K562 (cell line): ENCODE results near the gene FES. TPM values are rescaled to one million over a fixed set of nuclear protein-coding genes. Genes with fewer than 3 reads are reported as not detected.

Experiments used
- CXXC5 ChIP-seq: fragments of 250-450 bp; sonication (Bioruptor Pico); IDR thresholded peaks from 2 replicates; pipeline ENCODE4 v1.8.0; 2022; ENCODE audit warnings: inconsistent platforms, mild to moderate bottlenecking, moderate library complexity
- ERF ChIP-seq: fragments of 450-650 bp; formaldehyde crosslinking; IDR thresholded peaks from 2 replicates; pipeline ENCODE4 v1.4.0; 2020; ENCODE audit warnings: mild to moderate bottlenecking, mixed read lengths
- ETV1 ChIP-seq: fragments of 450-650 bp; conservative IDR thresholded peaks from 2 replicates; pipeline ENCODE4 v1.6.1; 2016; ENCODE audit warnings: missing genetic modification characterization, control low read depth, low read depth, missing compliant biosample characterization
- HDAC8 ChIP-seq: fragments of 450-650 bp; IDR thresholded peaks from 2 replicates; pipeline ENCODE4 v1.6.1; 2016; ENCODE audit warnings: mild to moderate bottlenecking, missing genetic modification characterization, moderate library complexity, missing compliant biosample characterization
- KLF16 ChIP-seq: IDR thresholded peaks from 2 replicates; pipeline ENCODE4 v1.6.1; 2016; ENCODE audit warnings: antibody characterized with exemption
- MIER1 ChIP-seq: fragments of 450-650 bp; IDR thresholded peaks from 2 replicates; pipeline ENCODE4 v1.6.1; 2016; ENCODE audit warnings: antibody characterized with exemption, mild to moderate bottlenecking, low read depth
- MYBL2 ChIP-seq, 2 experiments: fragments of 450-650 bp in 1 of 2; sonication (generic) in 1 of 2; formaldehyde crosslinking in 1 of 2; IDR thresholded peaks; 2 replicates each; pipeline versions ENCODE4 v1.6.1 to v1.8.1; 2017 to 2022; ENCODE audit warnings: borderline replicate concordance in 1 of 2, inconsistent platforms in 1 of 2, low read depth in 1 of 2, mild to moderate bottlenecking in 1 of 2, missing genetic modification reagents in 1 of 2, moderate library complexity in 1 of 2
- NFATC3 ChIP-seq: fragments of 450-650 bp; IDR thresholded peaks from 2 replicates; pipeline ENCODE4 v1.6.1; 2017; ENCODE audit warnings: mild to moderate bottlenecking
- NFRKB ChIP-seq: fragments of 450-650 bp; IDR thresholded peaks from 2 replicates; pipeline ENCODE4 v1.6.1; 2016; ENCODE audit warnings: low read depth
- NRF1 ChIP-seq, 2 experiments: fragments of 450-650 bp; IDR thresholded peaks in 1 of 2; conservative IDR thresholded peaks in 1 of 2; 2 replicates each; pipeline ENCODE4 v1.6.1; 2014; ENCODE audit warnings: mild to moderate bottlenecking in 2 of 2
- PHB2 ChIP-seq: fragments of 450-650 bp; IDR thresholded peaks from 2 replicates; pipeline ENCODE4 v1.6.1; 2017; ENCODE audit warnings: low read depth
- POLR2A ChIP-seq: fragments of 450-650 bp; conservative IDR thresholded peaks from 2 replicates; pipeline ENCODE4 v1.6.1; 2016
- SMARCB1 ChIP-seq: IDR thresholded peaks from 2 replicates; pipeline ENCODE4 v1.6.1; 2011; ENCODE audit warnings: improper control_type of control experiment, low read depth; ENCODE audit not compliant: insufficient read length
- ZFP30 ChIP-seq: fragments of 250-450 bp; sonication (Bioruptor Pico); IDR thresholded peaks from 2 replicates; pipeline ENCODE4 v1.8.0; 2022; ENCODE audit warnings: moderate library complexity, mild to moderate bottlenecking, inconsistent platforms, borderline replicate concordance
- ZNF217 ChIP-seq: sonication (generic); formaldehyde crosslinking; IDR thresholded peaks from 2 replicates; pipeline ENCODE4 v1.8.0; 2022; ENCODE audit warnings: mild to moderate bottlenecking, missing genetic modification reagents
- ZNF589 ChIP-seq: fragments of 200-800 bp; sonication (Bioruptor generic); IDR thresholded peaks from 2 replicates; pipeline ENCODE4 v1.6.1; 2016; ENCODE audit warnings: low read depth, missing genetic modification characterization, missing compliant biosample characterization
- ZNF780A ChIP-seq: fragments of 250-450 bp; sonication (Bioruptor Pico); IDR thresholded peaks from 2 replicates; pipeline ENCODE4 v1.5.0; 2021; ENCODE audit warnings: mild to moderate bottlenecking
- polyA plus RNA-seq, 8 experiments: library from polyadenylated mRNA; depleted of rRNA in 4 of 8; stranded (reverse) in 5 of 8; unstranded in 3 of 8; fragments of >200 nt; fragmentation: Nextera tagmentation in 2 of 8; fragmentation: Illumina TruSeq in 1 of 8; extraction: Ambion mirVana in 2 of 8; extraction: Trizol in 1 of 8; gene quantifications; 2 replicates each; pipeline versions ENCODE4 v1.2.1 to v1.2.3, GENCODE V29; 2011 to 2014; ENCODE audit warnings: inconsistent platforms in 1 of 8, missing spikeins in 1 of 8
- total RNA-seq, 7 experiments: library from RNA; depleted of rRNA in 6 of 7; stranded (reverse); fragments of >200 nt in 6 of 7; fragmentation: Illumina TruSeq in 2 of 7; extraction: Trizol in 2 of 7; gene quantifications; 2 replicates each; pipeline versions ENCODE4 v1.2.1 to v1.2.3, GENCODE V29; 2011 to 2021; ENCODE audit warnings: low replicate concordance in 1 of 7
- TF ChIP-seq, protein P1 (sequence below), 2 experiments: fragments of 450-650 bp; IDR thresholded peaks; 2 replicates each; pipeline ENCODE4 v1.6.1; 2016
- TF ChIP-seq, protein P2 (sequence below): sonication (generic); formaldehyde crosslinking; IDR thresholded peaks from 2 replicates; pipeline ENCODE4 v1.8.1; 2023; ENCODE audit warnings: mild to moderate bottlenecking, missing genetic modification reagents
- TF ChIP-seq, protein P3 (sequence below): fragments of 250-450 bp; sonication (Bioruptor Pico); IDR thresholded peaks from 2 replicates; pipeline ENCODE4 v1.5.0; 2021
- TF ChIP-seq, protein P4 (sequence below): fragments of 450-650 bp; IDR thresholded peaks from 2 replicates; pipeline ENCODE4 v1.6.1; 2016; ENCODE audit warnings: missing biosample characterization, missing genetic modification characterization
- TF ChIP-seq, protein P5 (sequence below): IDR thresholded peaks from 2 replicates; pipeline ENCODE4 v1.6.1; 2016; ENCODE audit warnings: missing genetic modification characterization, missing compliant biosample characterization

The FES gene
- total and polyA plus RNA-seq, 9 of the 15 experiments (the other 6 are each of a cell fraction or from before 2014, with no cell fraction given): 0.38 to 2.6 (median 0.82) TPM

DNA sequence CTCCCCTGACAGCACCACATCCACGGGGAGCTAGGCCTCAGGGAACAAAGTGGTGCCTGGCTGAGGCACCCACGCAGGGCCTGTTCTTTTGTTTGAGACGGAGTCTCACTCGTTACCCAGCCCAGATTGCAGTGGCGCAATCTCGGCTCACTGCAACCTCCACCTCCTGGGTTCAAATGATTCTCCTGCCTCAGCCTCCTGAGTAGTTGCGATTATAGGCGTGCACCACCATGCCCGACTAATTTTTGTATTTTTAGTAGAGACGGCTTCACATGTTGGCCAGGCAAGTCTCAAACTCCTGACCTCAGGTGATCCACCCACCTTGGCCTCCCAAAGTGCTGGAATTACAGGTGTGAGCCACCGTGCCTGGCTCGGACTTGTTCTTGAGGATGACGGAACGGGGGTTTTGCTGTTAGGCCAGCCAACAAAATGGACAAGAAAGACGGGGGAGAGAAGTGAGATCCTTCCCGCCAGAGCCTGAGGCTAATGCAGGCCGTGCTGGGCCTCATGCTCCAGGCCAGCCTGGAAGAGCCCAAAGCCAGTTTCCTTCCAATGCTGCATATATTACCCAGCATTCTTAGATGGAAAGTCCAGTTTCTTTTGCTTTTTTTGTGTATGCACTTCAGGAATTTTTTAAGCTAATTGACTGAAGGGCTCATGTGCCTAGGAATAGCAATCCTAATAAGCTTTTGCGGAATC is 44.0 kb upstream of the FES start (continued):
- TF ChIP-seq, protein P1, sequence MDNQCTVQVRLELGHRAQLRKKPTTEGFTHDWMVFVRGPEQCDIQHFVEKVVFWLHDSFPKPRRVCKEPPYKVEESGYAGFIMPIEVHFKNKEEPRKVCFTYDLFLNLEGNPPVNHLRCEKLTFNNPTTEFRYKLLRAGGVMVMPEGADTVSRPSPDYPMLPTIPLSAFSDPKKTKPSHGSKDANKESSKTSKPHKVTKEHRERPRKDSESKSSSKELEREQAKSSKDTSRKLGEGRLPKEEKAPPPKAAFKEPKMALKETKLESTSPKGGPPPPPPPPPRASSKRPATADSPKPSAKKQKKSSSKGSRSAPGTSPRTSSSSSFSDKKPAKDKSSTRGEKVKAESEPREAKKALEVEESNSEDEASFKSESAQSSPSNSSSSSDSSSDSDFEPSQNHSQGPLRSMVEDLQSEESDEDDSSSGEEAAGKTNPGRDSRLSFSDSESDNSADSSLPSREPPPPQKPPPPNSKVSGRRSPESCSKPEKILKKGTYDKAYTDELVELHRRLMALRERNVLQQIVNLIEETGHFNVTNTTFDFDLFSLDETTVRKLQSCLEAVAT (IDR thresholded peaks at IDR 0.05): peak in 1 of 2 experiments; percentile 68; a peak in 1 of 4 replicates
- TF ChIP-seq, protein P2, sequence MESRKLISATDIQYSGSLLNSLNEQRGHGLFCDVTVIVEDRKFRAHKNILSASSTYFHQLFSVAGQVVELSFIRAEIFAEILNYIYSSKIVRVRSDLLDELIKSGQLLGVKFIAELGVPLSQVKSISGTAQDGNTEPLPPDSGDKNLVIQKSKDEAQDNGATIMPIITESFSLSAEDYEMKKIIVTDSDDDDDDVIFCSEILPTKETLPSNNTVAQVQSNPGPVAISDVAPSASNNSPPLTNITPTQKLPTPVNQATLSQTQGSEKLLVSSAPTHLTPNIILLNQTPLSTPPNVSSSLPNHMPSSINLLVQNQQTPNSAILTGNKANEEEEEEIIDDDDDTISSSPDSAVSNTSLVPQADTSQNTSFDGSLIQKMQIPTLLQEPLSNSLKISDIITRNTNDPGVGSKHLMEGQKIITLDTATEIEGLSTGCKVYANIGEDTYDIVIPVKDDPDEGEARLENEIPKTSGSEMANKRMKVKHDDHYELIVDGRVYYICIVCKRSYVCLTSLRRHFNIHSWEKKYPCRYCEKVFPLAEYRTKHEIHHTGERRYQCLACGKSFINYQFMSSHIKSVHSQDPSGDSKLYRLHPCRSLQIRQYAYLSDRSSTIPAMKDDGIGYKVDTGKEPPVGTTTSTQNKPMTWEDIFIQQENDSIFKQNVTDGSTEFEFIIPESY (CRISPR knock-in tag): peak; percentile 63; the same call in 1 of the 2 replicates
- TF ChIP-seq HDAC8 (tag) (no peak), NFATC3 (no peak), MIER1 (no peak), ZNF780A (CRISPR knock-in tag) (no peak), NFRKB (0 out of 2 replicates have a peak, but pooled peaks have one; percentile 20), ERF (CRISPR knock-in tag) (no peak), PHB2 (no peak), POLR2A (no peak), MYBL2 (IDR thresholded peaks at IDR 0.05; ENCODE audit: low read depth) (no peak), MYBL2 (CRISPR knock-in tag; IDR thresholded peaks at IDR 0.05; ENCODE audit: borderline replicate concordance) (no peak), CXXC5 (CRISPR knock-in tag) (no peak), NRF1 (conservative IDR thresholded peaks at IDR 0.05 in 1 of 2, IDR thresholded peaks at IDR 0.05 in 1 of 2) (no peak), ZNF217 (no peak), SMARCB1 (no peak), ETV1 (tag) (no peak), ZFP30 (no peak), ZNF589 (CRISPR knock-in tag) (no peak), KLF16 (no peak)
- TF ChIP-seq, protein P3, sequence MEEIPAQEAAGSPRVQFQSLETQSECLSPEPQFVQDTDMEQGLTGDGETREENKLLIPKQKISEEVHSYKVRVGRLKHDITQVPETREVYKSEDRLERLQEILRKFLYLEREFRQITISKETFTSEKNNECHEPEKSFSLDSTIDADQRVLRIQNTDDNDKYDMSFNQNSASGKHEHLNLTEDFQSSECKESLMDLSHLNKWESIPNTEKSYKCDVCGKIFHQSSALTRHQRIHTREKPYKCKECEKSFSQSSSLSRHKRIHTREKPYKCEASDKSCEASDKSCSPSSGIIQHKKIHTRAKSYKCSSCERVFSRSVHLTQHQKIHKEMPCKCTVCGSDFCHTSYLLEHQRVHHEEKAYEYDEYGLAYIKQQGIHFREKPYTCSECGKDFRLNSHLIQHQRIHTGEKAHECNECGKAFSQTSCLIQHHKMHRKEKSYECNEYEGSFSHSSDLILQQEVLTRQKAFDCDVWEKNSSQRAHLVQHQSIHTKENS (CRISPR knock-in tag): no peak
- TF ChIP-seq, protein P4, sequence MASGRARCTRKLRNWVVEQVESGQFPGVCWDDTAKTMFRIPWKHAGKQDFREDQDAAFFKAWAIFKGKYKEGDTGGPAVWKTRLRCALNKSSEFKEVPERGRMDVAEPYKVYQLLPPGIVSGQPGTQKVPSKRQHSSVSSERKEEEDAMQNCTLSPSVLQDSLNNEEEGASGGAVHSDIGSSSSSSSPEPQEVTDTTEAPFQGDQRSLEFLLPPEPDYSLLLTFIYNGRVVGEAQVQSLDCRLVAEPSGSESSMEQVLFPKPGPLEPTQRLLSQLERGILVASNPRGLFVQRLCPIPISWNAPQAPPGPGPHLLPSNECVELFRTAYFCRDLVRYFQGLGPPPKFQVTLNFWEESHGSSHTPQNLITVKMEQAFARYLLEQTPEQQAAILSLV: 0 out of 2 replicates have a peak, but pooled peaks have one; percentile 9
- TF ChIP-seq, protein P5, sequence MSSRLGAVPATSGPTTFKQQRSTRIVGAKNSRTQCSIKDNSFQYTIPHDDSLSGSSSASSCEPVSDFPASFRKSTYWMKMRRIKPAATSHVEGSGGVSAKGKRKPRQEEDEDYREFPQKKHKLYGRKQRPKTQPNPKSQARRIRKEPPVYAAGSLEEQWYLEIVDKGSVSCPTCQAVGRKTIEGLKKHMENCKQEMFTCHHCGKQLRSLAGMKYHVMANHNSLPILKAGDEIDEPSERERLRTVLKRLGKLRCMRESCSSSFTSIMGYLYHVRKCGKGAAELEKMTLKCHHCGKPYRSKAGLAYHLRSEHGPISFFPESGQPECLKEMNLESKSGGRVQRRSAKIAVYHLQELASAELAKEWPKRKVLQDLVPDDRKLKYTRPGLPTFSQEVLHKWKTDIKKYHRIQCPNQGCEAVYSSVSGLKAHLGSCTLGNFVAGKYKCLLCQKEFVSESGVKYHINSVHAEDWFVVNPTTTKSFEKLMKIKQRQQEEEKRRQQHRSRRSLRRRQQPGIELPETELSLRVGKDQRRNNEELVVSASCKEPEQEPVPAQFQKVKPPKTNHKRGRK: no peak
